A673 (cell line): Measurements from ENCODE around the gene DNAJC13. TPM values are rescaled to one million over a fixed set of nuclear protein-coding genes. Genes with fewer than 3 reads are reported as not detected.

Experiments
- BruUV-seq: library from RNA; stranded (reverse); fragments of 400-500 nt; replicated peaks from 2 replicates; lab custom pipeline; 2021; lab: Mats Ljungman, UMichigan
- CTCF ChIA-PET: fragments of 300-600 bp; sonication (Branson Sonifier 250); formaldehyde crosslinking; loops from one replicate; lab custom pipeline; 2022; ENCODE audit warnings: antibody characterized with exemption; lab: Charles Lee
- POLR2A ChIA-PET: fragments of 300-600 bp; sonication (Branson Sonifier 250); formaldehyde crosslinking; loops from one replicate; lab custom pipeline; 2022; ENCODE audit warnings: antibody characterized with exemption; ENCODE audit not compliant: low non-redundant PET; lab: Charles Lee
- DNase-seq: peaks from one replicate; pipeline ENCODE4 v3.0.0-alpha.2; 2015; ENCODE audit warnings: low spot score
- H3K27ac ChIP-seq: fragments of 200-600 bp; sonication (generic); 2 replicates; pipeline ENCODE4 v1.5.1; 2016; ENCODE audit warnings: mixed run types, low read depth, mild to moderate bottlenecking, mixed read lengths, antibody characterized with exemption, low read length; ENCODE audit not compliant: poor library complexity, severe bottlenecking
- H3K27me3 ChIP-seq: fragments of 200-600 bp; sonication (generic); replicated peaks from 2 replicates; pipeline ENCODE4 v1.6.1; 2017; ENCODE audit warnings: mixed run types, low read depth, mild to moderate bottlenecking, mixed read lengths, antibody characterized with exemption, low read length; ENCODE audit not compliant: insufficient read depth, poor library complexity
- H3K36me3 ChIP-seq: fragments of 200-600 bp; sonication (generic); 2 replicates; pipeline ENCODE4 v1.6.1; 2016; ENCODE audit warnings: mixed run types, mild to moderate bottlenecking, mixed read lengths, antibody characterized with exemption, low read length; ENCODE audit not compliant: insufficient read depth, poor library complexity, severe bottlenecking
- H3K4me1 ChIP-seq: fragments of 200-600 bp; sonication (generic); 2 replicates; pipeline ENCODE4 v1.6.1; 2017; ENCODE audit warnings: mixed run types, mild to moderate bottlenecking, mixed read lengths, antibody characterized with exemption, low read length; ENCODE audit not compliant: insufficient read depth, poor library complexity, severe bottlenecking
- H3K4me3 ChIP-seq: fragments of 200-600 bp; sonication (generic); 2 replicates; pipeline ENCODE4 v1.5.1; 2016; ENCODE audit warnings: low read depth, mixed run types, mild to moderate bottlenecking, mixed read lengths, low read length; ENCODE audit not compliant: poor library complexity, severe bottlenecking
- H3K9me3 ChIP-seq: fragments of 200-600 bp; sonication (generic); 2 replicates; pipeline ENCODE4 v1.6.1; 2016; ENCODE audit warnings: mixed run types, low read depth, mild to moderate bottlenecking, mixed read lengths, antibody characterized with exemption, low read length; ENCODE audit not compliant: poor library complexity, severe bottlenecking
- CTCF ChIP-seq: fragments of 300-800, 200-600 bp; sonication (generic); conservative IDR thresholded peaks from 2 replicates; pipeline ENCODE4 v1.5.1; 2017; ENCODE audit warnings: low read depth, mild to moderate bottlenecking, antibody characterized with exemption, low read length, moderate library complexity, mixed read lengths
- EZH2 ChIP-seq: fragments of 200-600 bp; sonication (generic); IDR thresholded peaks from 2 replicates; pipeline ENCODE4 v1.6.1; 2017; ENCODE audit warnings: borderline replicate concordance, low read depth, mild to moderate bottlenecking, mixed read lengths, antibody characterized with exemption, low read length; ENCODE audit not compliant: poor library complexity, severe bottlenecking
- intact Hi-C: fragments of 100-400 bp; cut with micrococcal nuclease; formaldehyde crosslinking; loops from one replicate; pipeline ENCODE4 v1.10.0; 2022; ENCODE audit not compliant: unreplicated experiment
- total RNA-seq: library from RNA; stranded (reverse); gene quantifications from 2 replicates; pipeline ENCODE4 v1.2.3, GENCODE V29; 2021

Gene DNAJC13
- total RNA-seq, 1 experiment from 2014 or later = 46.0 TPM

GRCh38 chr3:132556508-132557159 lies 139.3 kb downstream of the DNAJC13 start:
- BruUV-seq = no TSS peak
- peak; percentile 35 for DNase-seq
- ChIA-PET CTCF (interaction anchor here (1.2 kb wide), 1 partner anchor 21 kb away, joined by 3 read pairs; no protein-coding TSS in a partner anchor), POLR2A (no interaction called here)
- Histone ChIP-seq H3K27ac (no peak overlapping the region), H3K4me3 (no peak overlapping the region), H3K9me3 (no peaks in the 10 kb centered on the region), H3K27me3 (no peaks in the 10 kb centered on the region), H3K4me1 (no peaks in the 10 kb centered on the region), H3K36me3 (no peaks in the 10 kb centered on the region)
- no peak for TF ChIP-seq EZH2
- no peak for TF ChIP-seq CTCF
- intact Hi-C loops = no loop called here

GRCh38 chr3:132561003-132561402 lies 143.7 kb downstream of the DNAJC13 start:
- CTCF ChIA-PET = no interaction called here
- intact Hi-C loops = no loop called here
- no peak for DNase-seq
- TF ChIP-seq EZH2 (no peak), CTCF (no peak)
- Histone ChIP-seq H3K4me1 (no peaks in the 10 kb centered on the region), H3K4me3 (no peak overlapping the region), H3K27ac (no peak overlapping the region), H3K9me3 (no peaks in the 10 kb centered on the region), H3K27me3 (no peaks in the 10 kb centered on the region), H3K36me3 (no peaks in the 10 kb centered on the region)
- no TSS peak for BruUV-seq
- POLR2A ChIA-PET = no interaction called here

GRCh38 chr3:132563420-132564069 lies 146.2 kb downstream of the DNAJC13 start:
- DNase-seq = no peak
- Histone ChIP-seq H3K27me3 (no peaks in the 10 kb centered on the region), H3K4me3 (no peak overlapping the region), H3K36me3 (no peaks in the 10 kb centered on the region), H3K4me1 (no peaks in the 10 kb centered on the region), H3K27ac (no peak overlapping the region), H3K9me3 (no peaks in the 10 kb centered on the region)
- CTCF ChIA-PET = no interaction called here
- TF ChIP-seq CTCF (no peak), EZH2 (no peak)
- no TSS peak for BruUV-seq
- intact Hi-C loops = no loop called here
- POLR2A ChIA-PET = no interaction called here
